GM13976 (cell line): Measurements from ENCODE around the gene SKIDA1.

Source experiments
- DNase-seq: peaks from one replicate; pipeline ENCODE4 v3.0.0; 2012; ENCODE audit warnings: low spot score
- CTCF ChIP-seq: IDR thresholded peaks from 2 replicates; pipeline ENCODE4 v1.5.1; 2012; ENCODE audit warnings: borderline replicate concordance, mild to moderate bottlenecking; ENCODE audit not compliant: insufficient read depth; ENCODE audit errors: extremely low read depth, missing control alignments, control extremely low read depth
- in situ Hi-C: fragments of 300-500 bp; cut with MboI; formaldehyde crosslinking; loops from one replicate; pipeline ENCODE4 v1.12.0; 2022; ENCODE audit warnings: low sequenced_read_pairs, mixed read lengths, inconsistent platforms; ENCODE audit not compliant: unreplicated experiment

SKIDA1 gene

GRCh38 chr10:21473135-21473534 is 52.3 kb downstream of the SKIDA1 start:
- DNase-seq = no peak
- in situ Hi-C loops = no loop called here
- no peak for TF ChIP-seq CTCF

GRCh38 chr10:21468086-21468485 is 57.4 kb downstream of the SKIDA1 start:
- in situ Hi-C loops = no loop called here
- no peak for TF ChIP-seq CTCF
- DNase-seq = no peak

- no peak for TF ChIP-seq CTCF
- in situ Hi-C loops = no loop called here
- DNase-seq = no peak
Observed at GRCh38 chr10:21467633-21468032, 57.8 kb downstream of the SKIDA1 start.

DNA sequence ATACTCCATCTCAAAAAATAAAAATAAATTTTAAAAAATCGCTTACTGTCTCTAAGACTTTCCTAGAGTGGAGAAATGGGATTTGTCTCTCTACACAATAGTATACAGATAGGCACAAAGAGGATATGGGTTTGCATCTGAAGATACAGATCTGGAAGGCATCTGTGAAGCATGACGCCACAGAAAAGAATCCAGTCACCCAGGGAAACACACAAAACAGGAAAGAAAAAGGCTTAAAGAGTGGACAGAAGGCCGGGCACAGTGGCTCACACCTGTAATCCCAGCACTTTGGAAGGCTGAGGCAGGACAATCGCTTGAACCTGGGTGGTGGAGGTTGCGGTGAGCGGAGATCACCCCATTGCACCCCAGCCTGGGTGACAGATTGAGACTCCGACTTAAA is 61.3 kb downstream of the SKIDA1 start:
- no peak for TF ChIP-seq CTCF
- in situ Hi-C loops = no loop called here
- no peak for DNase-seq
